ENCODE measurements around the gene UBALD1.

DNA sequence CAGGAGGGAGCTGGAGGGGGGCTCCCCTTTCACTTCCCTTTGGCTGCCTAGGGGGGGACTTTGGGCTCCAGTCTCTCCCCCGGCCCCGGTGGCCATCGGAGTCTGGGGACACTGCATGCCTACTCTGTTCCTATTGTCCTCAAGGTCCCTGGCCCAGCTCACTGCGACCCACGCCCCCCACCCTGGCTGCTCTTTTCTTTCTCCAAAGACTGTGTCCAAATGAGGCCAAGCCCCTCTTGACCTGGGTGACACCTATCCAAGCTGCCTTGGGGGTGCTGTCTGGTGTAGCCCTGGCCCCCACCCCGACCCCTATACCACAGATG, 12.9 kb downstream of the UBALD1 start:
- TF ChIP-seq POLR2A (IDR thresholded peaks at IDR 0.05), result no peak
- TF ChIP-seq, protein P1, sequence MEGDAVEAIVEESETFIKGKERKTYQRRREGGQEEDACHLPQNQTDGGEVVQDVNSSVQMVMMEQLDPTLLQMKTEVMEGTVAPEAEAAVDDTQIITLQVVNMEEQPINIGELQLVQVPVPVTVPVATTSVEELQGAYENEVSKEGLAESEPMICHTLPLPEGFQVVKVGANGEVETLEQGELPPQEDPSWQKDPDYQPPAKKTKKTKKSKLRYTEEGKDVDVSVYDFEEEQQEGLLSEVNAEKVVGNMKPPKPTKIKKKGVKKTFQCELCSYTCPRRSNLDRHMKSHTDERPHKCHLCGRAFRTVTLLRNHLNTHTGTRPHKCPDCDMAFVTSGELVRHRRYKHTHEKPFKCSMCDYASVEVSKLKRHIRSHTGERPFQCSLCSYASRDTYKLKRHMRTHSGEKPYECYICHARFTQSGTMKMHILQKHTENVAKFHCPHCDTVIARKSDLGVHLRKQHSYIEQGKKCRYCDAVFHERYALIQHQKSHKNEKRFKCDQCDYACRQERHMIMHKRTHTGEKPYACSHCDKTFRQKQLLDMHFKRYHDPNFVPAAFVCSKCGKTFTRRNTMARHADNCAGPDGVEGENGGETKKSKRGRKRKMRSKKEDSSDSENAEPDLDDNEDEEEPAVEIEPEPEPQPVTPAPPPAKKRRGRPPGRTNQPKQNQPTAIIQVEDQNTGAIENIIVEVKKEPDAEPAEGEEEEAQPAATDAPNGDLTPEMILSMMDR (IDR thresholded peaks at IDR 0.05), result no peak

Data from esophagus squamous epithelium (tissue), 4 donors.